ENCODE data around the gene NFKBIE.

The NFKBIE gene

DNA sequence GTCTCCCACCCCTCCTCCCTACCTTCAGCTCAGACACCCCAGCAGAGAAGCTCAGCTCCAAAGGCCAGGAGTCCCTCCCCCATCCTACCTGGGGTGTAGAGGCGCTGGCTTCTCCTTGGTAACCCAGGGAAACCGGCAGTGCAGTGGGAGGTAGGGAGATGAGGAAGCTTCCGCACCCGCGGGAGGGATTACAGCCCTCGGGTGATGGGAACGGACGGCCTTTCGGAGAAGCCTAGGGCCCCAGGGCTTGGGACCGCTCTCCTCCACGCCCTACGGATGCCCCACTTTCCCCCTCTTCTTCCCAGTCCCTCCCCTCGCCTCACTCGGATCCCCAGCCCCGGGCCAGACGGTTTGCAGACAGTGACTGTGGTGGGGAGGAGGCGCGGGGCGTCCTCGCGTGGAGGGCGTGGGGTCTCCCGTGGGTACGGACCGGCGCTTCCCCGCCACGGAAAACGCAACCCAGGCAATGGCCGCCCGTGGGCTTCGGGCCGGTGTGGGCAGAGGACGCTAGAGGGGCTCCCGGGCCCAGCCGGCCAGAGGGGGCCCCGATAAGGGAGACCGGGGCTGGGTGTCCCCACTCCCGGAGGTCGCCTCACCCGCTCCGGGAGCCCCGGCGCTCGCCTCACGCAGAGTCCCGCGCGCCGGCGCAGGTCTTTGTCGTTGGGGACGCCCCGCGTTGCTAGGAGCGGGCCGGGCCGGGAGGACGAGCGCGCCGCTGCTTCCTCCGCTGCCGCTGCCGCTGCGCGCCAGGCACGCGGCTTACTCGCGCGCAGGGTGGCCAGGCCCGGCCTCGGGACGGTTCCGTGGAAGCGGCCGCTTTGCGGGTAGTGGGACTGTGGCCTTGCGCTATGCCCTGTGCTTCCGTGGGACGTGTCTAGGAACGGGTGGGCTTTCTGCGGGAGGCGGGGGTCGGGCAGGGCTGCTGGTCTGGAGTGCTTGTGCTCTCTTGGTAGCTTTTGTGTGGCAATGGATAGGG is 32.0 kb upstream of the NFKBIE start:
- DNase-seq (ENCODE audit: low spot score): peak; percentile 77

DNA sequence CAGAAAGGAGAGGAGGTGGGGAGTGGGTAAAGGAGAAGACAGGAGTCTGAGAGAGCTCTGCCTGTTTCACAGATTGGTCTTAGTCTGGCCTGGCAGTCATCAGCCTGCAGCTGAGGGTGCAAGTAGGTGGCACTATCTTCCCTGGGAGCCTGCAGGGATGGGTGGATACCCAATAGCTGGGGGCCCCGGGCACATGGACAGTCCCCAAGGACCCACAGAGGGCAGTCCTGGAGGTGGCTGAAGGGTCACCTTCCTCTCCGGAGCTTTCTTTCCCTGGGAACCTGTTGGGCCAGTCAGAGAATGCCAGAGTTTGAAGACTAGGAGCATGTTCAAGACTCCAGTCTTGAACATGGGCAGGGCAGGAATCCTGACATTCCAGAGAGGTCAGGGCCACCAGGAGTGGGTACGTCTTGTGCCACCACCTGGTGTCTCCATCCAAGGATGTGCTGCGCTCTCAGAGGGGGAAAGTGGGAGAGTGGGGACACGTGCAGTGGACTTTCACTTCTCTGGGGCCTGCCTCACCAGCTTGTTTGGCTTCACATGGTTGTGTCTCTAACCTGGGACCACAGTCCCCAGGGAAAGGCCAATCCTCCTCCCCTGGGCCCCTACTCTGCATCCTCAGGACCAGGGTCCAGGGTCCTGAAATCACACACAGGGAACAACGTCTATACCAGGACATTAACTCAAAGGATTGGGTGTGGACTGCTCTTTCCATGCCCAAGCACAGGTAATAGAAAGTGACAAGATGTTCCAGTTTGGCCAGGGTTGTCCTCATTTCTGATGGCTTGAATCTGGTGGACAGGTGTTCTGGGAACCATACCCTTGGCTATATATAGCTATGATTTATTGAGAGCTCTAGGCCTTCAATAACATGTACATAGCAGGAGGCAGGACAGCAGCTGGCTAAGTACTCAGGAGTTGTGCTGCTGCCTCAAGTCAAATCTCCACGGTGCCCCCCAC is 29.8 kb upstream of the NFKBIE start:
- DNase-seq (ENCODE audit: low spot score): no peak

DNA sequence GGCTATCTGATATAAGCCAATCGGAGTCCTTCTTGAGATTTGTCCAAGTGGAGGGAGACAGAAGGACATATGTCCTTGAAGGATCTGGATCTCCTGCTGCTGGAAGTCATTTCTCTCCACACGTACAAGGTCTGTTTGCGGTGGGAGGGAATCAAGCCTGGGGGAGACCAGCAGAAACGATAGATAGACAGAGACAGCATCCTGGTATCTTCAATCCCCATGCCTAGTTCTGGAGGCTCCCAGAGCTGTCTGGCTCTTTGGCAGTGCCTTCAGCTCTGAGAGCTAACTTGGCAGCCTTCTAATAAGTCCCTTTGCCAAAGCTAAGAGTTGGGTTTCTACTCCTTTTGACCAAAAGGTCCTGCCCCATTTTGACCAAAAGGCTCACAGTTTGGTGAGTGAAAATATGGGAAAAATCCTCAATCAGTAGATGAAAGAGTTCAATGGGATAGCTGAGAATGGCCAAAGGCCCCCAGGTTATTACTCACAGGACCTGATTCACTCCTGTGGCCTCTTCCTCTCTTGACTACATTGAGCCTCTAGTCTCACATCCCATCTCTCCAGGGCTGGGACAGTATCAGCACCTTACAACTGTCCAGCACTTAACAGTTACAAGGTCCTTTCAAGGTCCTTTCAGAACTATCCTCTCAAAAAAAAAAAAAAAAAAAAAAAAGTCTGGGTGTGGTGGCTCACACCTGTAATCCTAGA is 27.5 kb upstream of the NFKBIE start:
- no peak for DNase-seq (ENCODE audit: low spot score)

DNA sequence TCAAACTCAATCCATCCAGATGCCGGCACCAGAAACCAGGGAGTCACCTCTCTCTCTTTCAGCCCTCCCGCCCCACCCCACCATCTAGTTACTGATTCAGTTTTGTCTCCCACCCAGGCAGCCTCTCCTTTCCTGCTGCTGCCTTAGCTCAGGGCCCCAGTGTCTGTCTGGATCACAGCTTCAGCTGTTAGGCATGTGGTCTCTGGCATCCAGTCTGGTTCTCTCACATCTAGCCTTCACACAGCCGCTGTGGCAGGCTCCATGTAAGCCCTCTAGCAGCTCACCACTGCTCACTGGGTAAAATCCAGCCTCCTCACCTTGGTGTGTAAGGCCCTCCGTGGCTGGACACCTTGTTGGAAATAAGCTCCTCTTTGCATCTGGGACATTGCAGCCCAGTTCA is 26.5 kb upstream of the NFKBIE start:
- no peak for DNase-seq (ENCODE audit: low spot score)

DNA sequence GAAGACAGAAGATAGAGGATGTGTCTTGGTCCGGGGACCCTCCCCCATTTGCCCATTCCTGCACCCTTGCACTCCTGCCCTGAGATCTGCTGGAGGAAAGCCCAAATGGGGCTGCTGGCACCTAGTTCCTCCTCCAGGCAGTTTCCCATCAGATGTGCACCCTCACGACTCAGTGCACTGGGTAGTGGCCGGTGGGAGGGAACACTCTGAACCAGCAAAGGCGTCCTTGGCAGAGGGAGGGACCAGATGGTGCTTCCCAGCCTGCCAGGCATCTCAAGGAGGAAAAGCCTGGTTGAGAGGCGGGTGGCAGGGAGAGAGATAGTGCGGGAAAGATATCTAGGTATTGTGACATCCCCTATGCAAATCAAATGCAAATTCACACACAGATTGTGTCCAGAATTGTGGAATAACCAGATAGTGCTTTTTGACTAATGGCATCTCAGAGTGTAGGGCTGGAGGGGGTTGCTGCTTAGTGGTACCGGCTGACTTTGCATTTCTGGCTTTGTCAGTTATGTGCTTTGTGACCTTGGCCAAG is 24.4 kb upstream of the NFKBIE start:
- DNase-seq (ENCODE audit: low spot score): no peak

DNA sequence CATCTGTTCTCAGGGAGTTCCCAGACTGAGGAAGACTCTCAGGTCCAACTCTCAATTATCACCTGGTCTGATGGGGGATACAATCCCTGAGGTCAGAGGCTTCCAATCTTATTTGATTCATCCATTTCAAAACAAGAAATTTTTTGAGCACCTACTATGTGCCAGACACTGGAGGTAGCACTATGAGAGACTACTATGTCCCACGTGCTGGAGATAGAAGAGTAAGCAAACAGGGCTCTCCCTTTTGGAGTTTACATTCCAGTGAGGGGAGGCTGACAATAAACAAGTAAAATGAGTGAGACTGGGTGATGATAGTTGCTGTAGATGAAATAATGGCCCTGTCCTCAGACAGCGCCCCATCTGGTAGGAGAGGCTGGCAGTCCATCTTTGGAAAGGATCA is 21.4 kb upstream of the NFKBIE start:
- DNase-seq (ENCODE audit: low spot score): no peak

DNA sequence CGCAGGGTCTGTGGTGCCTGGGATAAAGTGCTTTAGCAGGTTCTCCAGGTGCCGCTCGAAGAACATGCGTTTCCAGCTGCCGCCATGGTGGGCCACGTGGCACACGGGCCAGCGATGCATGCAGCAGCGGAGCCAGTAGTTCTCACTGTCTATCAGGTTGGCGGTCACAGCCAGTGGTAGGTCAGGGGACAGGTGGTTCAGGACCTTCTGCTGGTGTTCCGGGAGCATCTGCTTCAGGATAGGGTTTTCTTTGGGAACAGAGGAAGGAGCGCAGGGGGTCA is 20.9 kb upstream of the NFKBIE start:
- no peak for DNase-seq (ENCODE audit: low spot score)

DNA sequence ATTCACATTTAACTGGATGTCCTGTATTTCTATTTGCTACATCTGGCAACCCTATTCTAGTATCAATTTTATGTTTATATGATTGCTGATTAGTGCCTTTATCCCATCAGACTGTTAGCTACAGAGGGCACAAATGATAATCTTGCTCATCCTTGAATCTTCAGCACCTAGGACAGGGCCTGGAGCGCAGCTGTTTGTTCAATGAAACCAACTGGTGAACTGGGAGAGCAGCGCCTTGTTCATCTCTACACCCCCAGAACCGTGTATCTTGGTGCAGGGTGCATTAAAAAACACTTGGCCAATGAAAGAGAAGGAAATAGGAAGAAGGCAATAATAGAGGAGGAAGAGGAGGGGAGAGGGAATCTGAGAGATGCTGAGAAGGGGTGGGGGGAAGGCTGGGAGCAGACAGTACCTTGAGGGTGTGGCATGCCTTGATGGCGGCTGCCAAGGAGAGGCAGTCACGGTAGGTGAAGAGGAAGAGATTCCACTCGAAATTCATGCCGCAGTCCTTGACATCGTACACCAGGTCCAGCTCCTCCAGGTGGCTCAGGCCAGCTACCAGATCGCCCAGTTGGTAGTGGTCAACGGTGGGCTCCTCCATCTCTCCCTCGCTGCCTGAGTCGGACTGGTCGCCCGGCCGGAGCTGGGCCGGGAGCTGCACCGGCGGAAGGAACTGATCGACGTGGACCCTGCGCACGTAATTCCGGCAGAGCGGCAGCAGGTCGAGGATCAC is 20.4 kb upstream of the NFKBIE start:
- DNase-seq (ENCODE audit: low spot score): peak; percentile 47

DNA sequence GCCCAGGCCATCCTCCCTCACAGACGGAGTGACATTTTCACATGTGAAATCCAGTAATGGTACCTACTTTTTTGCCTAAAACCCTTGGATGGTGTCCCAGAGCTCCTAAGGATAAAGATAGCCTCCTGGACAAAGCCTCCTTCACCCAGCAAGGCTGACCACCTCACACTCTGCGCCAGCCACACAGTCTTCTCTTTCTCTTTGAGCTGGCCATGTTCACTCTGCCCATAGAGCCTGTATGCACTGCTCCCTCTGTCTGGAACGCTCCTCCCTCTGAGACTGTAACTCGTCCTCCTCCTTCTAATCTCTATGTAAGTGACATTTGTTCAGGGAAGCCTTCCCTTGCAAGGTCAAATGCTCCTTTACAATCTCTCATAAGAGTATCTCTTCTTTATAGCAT is 19.5 kb upstream of the NFKBIE start:
- DNase-seq (ENCODE audit: low spot score): no peak

DNA sequence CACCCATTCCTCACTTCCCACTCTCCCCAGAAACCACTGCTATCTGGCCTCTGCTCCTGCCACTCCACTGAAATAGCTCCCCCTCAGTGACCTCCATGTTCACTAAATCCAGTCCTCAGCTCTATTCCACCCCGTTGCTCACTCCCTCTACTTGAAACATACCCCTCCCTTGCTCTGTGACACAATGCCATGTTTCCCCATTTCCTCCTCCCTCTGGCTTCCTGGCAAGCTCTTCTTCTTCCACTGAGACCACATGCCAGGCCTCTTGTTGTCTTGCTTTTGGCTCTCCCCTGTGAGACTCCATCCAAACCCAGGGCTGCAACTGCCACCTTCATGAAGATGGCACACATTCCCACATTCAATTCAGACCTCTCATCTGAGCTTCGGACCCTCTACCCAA is 18.8 kb upstream of the NFKBIE start:
- DNase-seq (ENCODE audit: low spot score): no peak

DNA sequence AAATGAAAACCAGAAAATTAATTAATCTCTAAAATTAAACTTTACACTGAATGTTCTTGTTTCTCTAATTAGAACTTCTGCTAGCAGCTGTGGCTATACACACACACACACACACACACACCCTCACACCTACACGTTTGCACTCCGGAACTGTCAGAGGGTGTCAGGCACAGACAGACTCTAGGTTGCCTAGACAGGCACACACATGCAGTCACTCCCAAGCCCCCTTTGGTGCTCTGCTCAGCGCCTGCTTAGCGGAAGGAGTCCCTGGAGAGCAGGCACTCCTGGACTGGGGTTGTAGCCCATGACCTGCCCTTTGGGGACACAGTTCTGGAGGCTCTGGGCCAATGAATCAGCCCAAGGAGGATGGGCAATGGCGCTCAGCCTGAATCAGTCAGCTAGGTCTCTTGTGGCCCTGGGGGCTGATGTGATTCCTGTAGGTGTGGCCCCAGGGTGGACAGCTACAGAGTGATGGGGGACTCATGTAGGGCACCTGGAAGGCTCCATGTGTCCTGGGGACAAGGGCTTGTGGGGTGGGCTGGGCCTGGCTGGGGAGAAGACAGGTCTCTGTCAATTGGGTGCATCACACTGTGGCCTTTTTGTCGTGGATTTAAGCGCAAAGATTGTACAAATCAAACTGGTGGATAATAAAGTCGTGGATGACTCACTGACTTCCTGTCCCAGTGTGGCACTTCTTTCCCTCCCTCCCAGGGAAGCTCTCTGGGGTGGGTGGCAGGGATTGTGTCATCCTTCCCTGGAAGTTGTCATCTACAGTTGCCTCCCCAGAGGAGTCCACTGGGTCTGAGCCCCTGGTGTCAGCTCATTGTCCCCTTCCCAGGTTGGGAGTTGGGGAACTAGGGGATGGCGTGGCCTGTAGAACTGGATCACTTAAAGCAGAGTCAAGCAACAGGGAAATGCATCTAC is 13.7 kb upstream of the NFKBIE start:
- no peak for DNase-seq (ENCODE audit: low spot score)

DNA sequence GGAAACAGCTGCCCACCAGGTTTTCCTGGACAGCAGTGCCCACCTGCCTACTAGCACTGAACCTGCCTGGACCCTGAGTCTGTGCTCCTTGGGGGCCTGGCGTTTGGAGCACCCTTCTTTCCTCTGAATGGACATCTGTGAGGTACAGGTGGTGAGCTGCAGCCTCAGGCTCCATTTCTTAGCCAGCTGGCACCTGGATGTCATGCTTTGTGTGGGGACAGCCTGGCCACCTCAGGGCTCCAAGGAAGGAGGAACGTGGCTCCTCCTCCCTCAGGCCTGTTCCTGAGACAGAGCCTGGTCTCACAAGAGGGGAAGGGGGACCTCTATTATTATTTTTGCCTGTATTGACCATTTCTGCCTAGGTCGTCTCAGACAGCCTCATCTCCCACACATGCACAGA is 13.0 kb upstream of the NFKBIE start:
- DNase-seq (ENCODE audit: low spot score): no peak

DNA sequence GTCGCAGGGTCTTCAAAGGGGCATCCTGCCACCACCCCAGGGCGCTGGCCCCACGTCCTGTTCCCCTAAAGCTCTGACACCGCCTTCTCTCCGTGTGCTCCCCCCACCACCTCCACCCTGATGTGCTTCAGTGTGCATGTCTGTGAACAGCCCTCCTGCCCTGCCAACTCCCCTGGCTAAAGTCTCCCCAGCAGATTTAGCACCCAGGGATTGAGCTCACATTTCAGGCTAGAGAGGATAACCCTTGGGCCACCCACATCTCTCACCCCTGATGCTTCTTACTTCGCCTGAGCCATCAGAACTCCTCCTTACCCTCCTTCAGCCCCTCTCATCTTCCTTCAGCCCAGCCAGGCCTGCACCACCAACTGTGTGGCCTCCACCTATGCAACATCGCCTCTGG is 12.4 kb upstream of the NFKBIE start:
- DNase-seq (ENCODE audit: low spot score): no peak

DNA sequence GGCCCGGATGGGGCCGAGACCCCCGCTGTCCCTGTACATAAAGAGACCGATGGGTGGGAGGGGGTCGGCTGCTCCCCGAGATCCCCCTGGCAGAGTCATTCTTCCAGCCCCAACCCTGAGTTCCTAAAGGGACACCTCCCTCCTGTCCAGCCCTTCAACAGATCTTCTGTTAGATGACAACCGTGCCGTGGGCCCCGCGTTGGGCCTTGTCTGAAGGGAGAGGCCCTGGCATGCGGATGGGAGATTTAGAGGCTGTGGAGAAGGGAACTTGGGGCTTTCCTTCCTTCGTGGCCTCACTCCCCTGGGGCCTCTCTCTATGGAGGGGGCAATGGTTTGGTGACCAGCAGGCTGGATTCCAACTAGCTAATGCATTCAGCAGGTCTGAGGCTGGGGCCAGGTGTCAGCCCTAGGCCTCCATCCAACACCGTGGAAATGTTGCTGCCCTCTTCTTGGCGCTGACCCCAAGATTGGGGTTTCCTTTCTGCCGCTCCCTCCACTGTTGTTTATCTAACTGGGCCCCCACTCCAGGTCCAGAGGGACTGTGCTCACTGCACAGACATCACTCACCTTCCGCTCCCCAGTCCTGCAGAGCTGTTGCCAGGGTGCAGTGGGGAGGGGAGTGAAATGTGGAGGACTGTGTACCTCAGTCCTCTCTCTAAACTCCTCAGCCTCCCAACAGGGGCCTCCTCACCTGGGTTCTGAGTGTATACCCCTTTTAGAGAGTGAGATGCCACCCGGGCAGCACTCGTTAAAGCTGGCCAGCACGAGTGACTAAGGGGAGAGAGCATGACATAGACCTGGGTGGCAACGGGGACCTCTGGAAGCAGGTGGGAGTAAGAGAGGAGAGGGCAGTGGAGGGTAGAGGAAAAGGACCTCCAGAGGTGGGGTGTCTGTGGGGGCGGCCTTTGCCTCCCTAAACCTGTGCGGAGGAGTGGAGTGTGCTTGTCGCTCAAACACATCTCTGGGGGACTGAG is 11.6 kb upstream of the NFKBIE start:
- no peak for DNase-seq (ENCODE audit: low spot score)

DNA sequence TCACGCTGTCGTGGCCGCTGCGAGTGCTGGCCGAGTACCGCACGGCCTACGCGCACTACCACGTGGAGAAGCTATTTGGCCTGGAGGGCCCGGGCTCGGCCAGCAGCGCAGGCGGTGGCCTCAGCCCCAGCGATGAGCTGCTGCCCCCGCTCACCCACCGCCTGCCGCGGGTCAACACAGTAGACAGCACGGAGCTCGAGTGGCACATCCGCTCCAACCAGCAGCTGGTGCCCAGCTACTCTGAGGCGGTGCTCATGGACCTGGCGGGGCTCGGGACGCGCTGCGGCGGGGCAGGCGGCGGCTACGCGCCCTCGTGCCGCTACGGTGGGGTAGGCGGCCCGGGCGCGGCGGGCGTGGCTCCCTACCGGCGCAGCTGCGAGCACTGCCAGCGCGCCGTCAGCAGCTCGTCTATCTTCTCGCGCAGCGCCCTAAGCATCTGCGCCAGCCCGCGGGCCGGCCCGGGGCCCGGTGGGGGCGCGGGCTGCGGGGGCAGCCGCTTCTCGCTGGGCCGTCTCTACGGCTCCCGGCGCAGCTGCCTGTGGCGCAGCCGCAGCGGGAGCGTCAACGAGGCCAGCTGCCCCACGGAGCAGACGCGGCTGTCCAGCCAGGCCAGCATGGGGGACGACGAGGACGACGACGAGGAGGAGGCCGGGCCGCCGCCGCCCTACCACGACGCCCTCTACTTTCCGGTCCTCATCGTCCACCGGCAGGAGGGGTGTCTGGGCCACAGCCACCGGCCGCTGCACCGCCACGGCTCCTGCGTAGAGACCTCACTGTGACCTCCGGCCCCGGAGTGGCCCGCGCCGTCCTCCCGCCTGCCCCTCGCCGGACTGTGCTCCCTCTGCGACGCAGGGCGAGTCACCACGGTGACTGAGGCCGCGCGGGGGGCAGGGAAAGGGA is 10.6 kb upstream of the NFKBIE start:
- DNase-seq (ENCODE audit: low spot score): no peak

DNA sequence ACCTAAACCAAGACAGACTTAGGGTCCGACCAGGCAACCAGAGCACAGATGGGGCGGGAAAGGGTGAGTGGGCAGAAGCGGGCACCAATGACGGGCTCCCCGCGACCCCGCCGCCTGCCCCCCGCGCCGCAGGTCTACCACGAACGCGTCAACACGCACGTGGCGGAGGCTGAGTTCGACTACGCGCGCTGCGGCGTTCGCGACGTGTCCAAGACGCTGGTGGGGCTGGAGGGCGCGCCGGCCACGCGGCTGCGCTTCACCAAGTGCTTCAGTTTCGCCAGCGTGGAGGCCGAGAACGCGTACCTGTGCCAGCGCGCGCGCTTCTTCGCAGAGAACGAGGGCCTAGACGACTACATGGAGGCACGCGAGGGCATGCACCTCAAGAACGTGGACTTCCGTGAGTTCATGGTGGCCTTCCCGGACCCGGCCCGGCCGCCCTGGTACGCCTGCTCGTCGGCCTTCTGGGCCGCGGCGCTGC is 10.0 kb upstream of the NFKBIE start:
- DNase-seq (ENCODE audit: low spot score): no peak

DNA sequence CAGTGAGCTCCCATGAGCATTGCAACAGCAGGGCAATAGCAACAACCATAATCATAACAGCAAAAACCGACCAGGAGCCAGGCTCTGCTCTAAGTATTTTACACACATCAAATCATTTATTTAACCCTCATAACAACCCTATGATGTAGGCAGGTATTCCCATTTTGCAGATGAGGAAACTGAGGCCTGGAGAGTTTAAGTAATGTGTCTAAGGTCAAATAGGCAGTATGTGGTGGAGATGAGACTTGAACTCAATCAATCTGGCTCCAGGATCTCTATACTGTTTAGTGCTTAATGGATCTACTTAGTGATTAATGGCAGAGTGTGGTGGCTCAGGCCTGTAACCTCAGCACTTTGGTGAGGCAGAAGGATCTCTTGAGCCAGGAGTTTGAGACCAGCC is 8.3 kb upstream of the NFKBIE start:
- no peak for DNase-seq (ENCODE audit: low spot score)

DNA sequence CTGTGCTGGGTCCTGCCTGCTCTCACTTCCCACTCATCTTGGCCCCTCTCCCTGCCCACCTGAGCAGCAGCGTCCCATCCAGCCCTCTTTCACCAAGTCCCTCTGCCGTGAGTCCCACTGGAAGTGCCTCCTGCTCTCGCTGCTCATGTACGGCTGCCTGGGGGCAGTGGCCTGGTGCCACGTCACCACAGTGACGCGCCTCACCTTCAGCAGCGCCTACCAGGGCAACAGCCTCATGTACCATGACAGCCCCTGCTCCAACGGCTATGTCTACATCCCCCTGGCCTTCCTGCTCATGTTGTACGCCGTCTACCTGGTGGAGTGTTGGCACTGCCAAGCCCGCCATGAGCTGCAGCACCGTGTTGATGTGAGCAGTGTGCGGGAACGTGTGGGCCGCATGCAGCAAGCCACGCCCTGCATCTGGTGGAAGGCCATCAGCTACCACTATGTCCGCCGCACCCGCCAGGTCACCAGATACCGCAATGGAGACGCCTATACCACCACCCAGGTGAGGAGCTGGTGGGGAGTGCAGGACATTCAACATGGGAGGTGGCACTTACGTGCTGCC is 7.7 kb upstream of the NFKBIE start:
- DNase-seq (ENCODE audit: low spot score): no peak

All from GM03348 (cell line).